Natural killer cell (primary cell): ENCODE results near the gene C18orf32. TPM values are rescaled to one million over a fixed set of nuclear protein-coding genes. Genes with fewer than 3 reads are reported as not detected.
A peak's percentile ranks its signal among the peaks of the same experiment; 100 is the strongest.

Experiments used
- ATAC-seq, 3 donors: fragments of 150-1000 bp in 2 of 3; fragments of 200-7000 bp in 1 of 3; cut with Tn5 transposase; 1 replicate in 1 of 3; 2 replicates in 2 of 3; pipeline ENCODE4 v1.10.0; 2021; ENCODE audit warnings: mild to moderate bottlenecking in 2 of 3, moderate library complexity in 2 of 3
- DNase-seq, 2 donors: peaks; one replicate each; pipeline versions ENCODE4 v3.0.0 to v3.0.0-alpha.2; 2013 to 2021; ENCODE audit warnings: mixed read lengths in 1 of 2
- H3K27ac ChIP-seq: one replicate; pipeline ENCODE4 v1.5.1; 2013; ENCODE audit warnings: mild to moderate bottlenecking, low read length
- H3K27me3 ChIP-seq: one replicate; pipeline ENCODE4 v1.6.1; 2013; ENCODE audit warnings: low read length; ENCODE audit not compliant: control insufficient read depth, insufficient read depth
- H3K36me3 ChIP-seq: one replicate; pipeline ENCODE4 v1.6.1; 2013; ENCODE audit warnings: low read length; ENCODE audit not compliant: control insufficient read depth, insufficient read depth
- H3K4me1 ChIP-seq: one replicate; pipeline ENCODE4 v1.6.1; 2013; ENCODE audit warnings: low read length; ENCODE audit not compliant: control insufficient read depth, insufficient read depth
- H3K4me3 ChIP-seq: one replicate; pipeline ENCODE4 v1.5.1; 2013; ENCODE audit warnings: low read length
- H3K9me3 ChIP-seq: one replicate; pipeline ENCODE4 v1.6.1; 2013; ENCODE audit warnings: low read length; ENCODE audit not compliant: control insufficient read depth, insufficient read depth
- H3K27ac Mint-ChIP-seq, 2 donors: one replicate each; pipeline ENCODE4 v1.8.0; 2022; ENCODE audit warnings: mild to moderate bottlenecking in 2 of 2, mixed read lengths in 2 of 2, moderate library complexity in 1 of 2
- H3K27me3 Mint-ChIP-seq, 2 donors: one replicate each; pipeline ENCODE4 v1.8.0; 2022; ENCODE audit warnings: low read depth in 2 of 2, mixed read lengths in 2 of 2
- H3K36me3 Mint-ChIP-seq: one replicate; pipeline ENCODE4 v1.8.0; 2022; ENCODE audit warnings: mixed read lengths
- H3K4me1 Mint-ChIP-seq, 2 donors: one replicate each; pipeline ENCODE4 v1.8.0; 2022; ENCODE audit warnings: mixed read lengths in 2 of 2
- H3K4me3 Mint-ChIP-seq: one replicate; pipeline ENCODE4 v1.8.0; 2022; ENCODE audit warnings: mild to moderate bottlenecking, moderate library complexity, mixed read lengths
- H3K9me3 Mint-ChIP-seq, 2 donors: one replicate each; pipeline ENCODE4 v1.8.0; 2022; ENCODE audit warnings: mixed read lengths in 2 of 2
- WGBS: methylation state at CpG from one replicate; pipeline ENCODE4 v1.1.7; 2013; ENCODE audit warnings: missing lambda C conversion rate; ENCODE audit not compliant: insufficient coverage; 5-methylcytosine and 5-hydroxymethylcytosine counted together
- intact Hi-C: fragments of 100-400 bp; cut with micrococcal nuclease; formaldehyde crosslinking; loops from one replicate; pipeline ENCODE4 v1.14.2; 2022
- total RNA-seq, 4 donors: library from RNA; stranded (reverse); fragments of 120-200 nt in 1 of 4; gene quantifications; one replicate each; pipeline versions ENCODE4 v1.2.3 to v1.2.4, GENCODE V29; 2013 to 2022
- TF ChIP-seq, protein P1 (sequence below): fragments of 200-600 bp; IDR thresholded peaks from one replicate; pipeline ENCODE4 v1.8.0; 2022; ENCODE audit warnings: antibody characterized with exemption

The C18orf32 gene
- total RNA-seq, 3 donors from 2014 or later (not counting 1 experiment from before 2014, with no cell fraction given): 18.8 to 28.0 (median 23.9) TPM

DNA sequence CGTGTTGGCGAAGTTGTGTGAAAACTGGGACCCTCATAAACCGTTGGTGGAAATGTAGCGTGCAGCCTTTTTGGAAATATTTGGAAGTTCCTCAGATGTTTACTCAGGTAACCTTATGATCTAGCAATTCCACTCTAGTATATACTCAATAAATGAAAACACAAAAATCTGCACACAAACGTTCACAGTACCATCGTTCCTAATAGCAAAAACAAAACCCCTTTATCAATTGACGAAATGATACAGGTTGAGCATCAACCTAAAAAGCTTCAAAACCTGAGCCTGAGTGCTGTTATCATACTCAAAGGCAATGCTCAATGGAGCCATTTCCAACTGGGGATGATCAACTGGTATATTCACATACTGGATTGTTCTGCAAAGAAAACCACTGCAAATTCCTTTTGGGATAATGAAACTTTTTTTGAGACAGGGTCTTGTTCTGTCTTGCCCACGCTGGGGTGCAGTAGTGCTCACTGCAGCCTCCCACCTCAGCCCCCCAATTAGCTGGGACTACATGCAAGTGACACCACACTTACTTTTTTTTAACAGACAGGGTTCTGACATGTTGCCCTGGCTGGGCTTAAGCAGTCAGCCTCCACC, 777 bp upstream of the C18orf32 start:
- peaks cover 55 to 72% of the 10 kb centered on the region in 2 donors for H3K4me1 Mint-ChIP-seq
- Histone ChIP-seq H3K27ac (peak overlapping the region; percentile 93), H3K4me3 (peak overlapping the region; percentile 81), H3K27me3 (no peaks in the 10 kb centered on the region), H3K4me1 (peaks cover 27% of the 10 kb centered on the region), H3K9me3 (no peaks in the 10 kb centered on the region), H3K36me3 (peaks cover 45% of the 10 kb centered on the region)
- peak overlapping the region; percentile 88 for H3K4me3 Mint-ChIP-seq
- H3K9me3 Mint-ChIP-seq: no peaks in the 10 kb centered on the region
- no peaks in the 10 kb centered on the region for H3K27me3 Mint-ChIP-seq
- peaks cover 28% of the 10 kb centered on the region for H3K36me3 Mint-ChIP-seq
- peak in 1 of 2 donors; percentile 24 for DNase-seq
- no peak for ATAC-seq
- WGBS: 81% methylated on average over 8 of the region's 8 CpGs
- intact Hi-C loops: loop anchor here (2.0 to 10.0 kb wide), 3 partner anchors 324 to 535 kb away; partner anchors contain the start of gene ACAA2
- peak overlapping the region; percentile 95 to 97 for H3K27ac Mint-ChIP-seq
- TF ChIP-seq, protein P1, sequence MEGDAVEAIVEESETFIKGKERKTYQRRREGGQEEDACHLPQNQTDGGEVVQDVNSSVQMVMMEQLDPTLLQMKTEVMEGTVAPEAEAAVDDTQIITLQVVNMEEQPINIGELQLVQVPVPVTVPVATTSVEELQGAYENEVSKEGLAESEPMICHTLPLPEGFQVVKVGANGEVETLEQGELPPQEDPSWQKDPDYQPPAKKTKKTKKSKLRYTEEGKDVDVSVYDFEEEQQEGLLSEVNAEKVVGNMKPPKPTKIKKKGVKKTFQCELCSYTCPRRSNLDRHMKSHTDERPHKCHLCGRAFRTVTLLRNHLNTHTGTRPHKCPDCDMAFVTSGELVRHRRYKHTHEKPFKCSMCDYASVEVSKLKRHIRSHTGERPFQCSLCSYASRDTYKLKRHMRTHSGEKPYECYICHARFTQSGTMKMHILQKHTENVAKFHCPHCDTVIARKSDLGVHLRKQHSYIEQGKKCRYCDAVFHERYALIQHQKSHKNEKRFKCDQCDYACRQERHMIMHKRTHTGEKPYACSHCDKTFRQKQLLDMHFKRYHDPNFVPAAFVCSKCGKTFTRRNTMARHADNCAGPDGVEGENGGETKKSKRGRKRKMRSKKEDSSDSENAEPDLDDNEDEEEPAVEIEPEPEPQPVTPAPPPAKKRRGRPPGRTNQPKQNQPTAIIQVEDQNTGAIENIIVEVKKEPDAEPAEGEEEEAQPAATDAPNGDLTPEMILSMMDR: no peak

DNA sequence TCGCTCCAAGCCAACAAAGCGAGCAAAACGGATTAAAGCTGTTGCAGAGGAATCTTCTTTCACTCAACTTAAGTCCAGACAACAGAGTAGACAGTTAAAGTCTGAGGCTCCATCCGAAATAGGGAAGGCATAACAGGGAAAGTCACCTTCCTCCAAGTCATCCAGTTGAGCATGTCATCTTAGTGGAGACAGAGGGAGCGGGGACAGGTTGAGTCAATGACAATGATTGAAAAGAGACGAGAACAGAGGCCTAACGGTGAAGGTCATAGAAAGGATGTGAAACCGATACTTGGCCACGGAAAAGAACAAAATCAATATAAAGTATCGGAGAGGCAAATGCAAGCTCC, 455 bp downstream of the C18orf32 start:
- Mint-ChIP-seq H3K4me3 (peak overlapping the region; percentile 88), H3K27ac (peak overlapping the region; percentile 95 to 97), H3K36me3 (peaks cover 28% of the 10 kb centered on the region), H3K4me1 (peaks cover 43 to 62% of the 10 kb centered on the region in 2 donors), H3K9me3 (no peaks in the 10 kb centered on the region), H3K27me3 (no peaks in the 10 kb centered on the region)
- H3K4me3 ChIP-seq: peak overlapping the region; percentile 81
- no peaks in the 10 kb centered on the region for H3K27me3 ChIP-seq
- peaks cover 54% of the 10 kb centered on the region for H3K36me3 ChIP-seq
- ATAC-seq: peak in 2 of 3 donors; percentile 11 to 12
- H3K4me1 ChIP-seq: peaks cover 24% of the 10 kb centered on the region
- no peak for DNase-seq
- intact Hi-C loops: loop anchor here (2.0 to 10.0 kb wide), 3 partner anchors 326 to 534 kb away; partner anchors contain the start of gene ACAA2
- TF ChIP-seq, protein P1: no peak
- 4% methylated on average over 10 of the region's 10 CpGs for WGBS
- peak overlapping the region; percentile 93 for H3K27ac ChIP-seq
- no peaks in the 10 kb centered on the region for H3K9me3 ChIP-seq

DNA sequence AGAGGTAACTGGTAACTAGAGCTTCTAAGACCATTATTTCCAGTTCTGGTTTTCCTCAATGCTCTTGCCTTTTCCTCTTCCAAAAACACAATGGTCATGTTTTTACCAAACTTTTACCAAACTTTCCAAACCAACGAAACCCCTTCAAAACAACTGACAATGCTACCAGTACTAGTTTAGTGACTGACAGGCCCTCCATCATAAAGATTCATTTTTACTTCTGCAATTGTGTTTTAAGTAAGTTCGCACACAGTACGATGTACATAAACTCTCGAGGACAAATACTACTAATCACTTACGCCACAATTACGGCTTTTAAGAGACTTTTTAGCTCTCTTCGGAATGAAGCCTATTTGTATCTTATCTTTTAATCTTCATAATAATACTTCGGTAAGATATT, 900 bp downstream of the C18orf32 start:
- intact Hi-C loops: loop anchor here (2.0 to 10.0 kb wide), 3 partner anchors 326 to 533 kb away; partner anchors contain the start of gene ACAA2
- ATAC-seq: no peak
- H3K27ac Mint-ChIP-seq: peak overlapping the region; percentile 95 to 97
- Histone ChIP-seq H3K36me3 (peaks cover 57% of the 10 kb centered on the region), H3K9me3 (no peaks in the 10 kb centered on the region), H3K27ac (peak overlapping the region; percentile 93), H3K27me3 (no peaks in the 10 kb centered on the region), H3K4me1 (peaks cover 21% of the 10 kb centered on the region), H3K4me3 (peak overlapping the region; percentile 81)
- TF ChIP-seq, protein P1: no peak
- peak overlapping the region; percentile 88 for H3K4me3 Mint-ChIP-seq
- no peaks in the 10 kb centered on the region for H3K27me3 Mint-ChIP-seq
- WGBS: 35% methylated on average over 5 of the region's 8 CpGs
- peaks cover 26% of the 10 kb centered on the region for H3K36me3 Mint-ChIP-seq
- no peaks in the 10 kb centered on the region for H3K9me3 Mint-ChIP-seq
- H3K4me1 Mint-ChIP-seq: peaks cover 39 to 57% of the 10 kb centered on the region in 2 donors
- peak in 1 of 2 donors; percentile 17 for DNase-seq
